ENCODE data around the gene VAMP7.

VAMP7 gene

GRCh38 chrX:155864655-155865054, 16.5 kb upstream of the VAMP7 start:
- H3F3A ChIP-seq (ENCODE audit: insufficient read depth), result no peaks in the 10 kb centered on the region
- H3K4me2 ChIP-seq (ENCODE audit: low read depth, low read length, poor library complexity, severe bottlenecking), result no peak overlapping the region
- H3K36me3 ChIP-seq (ENCODE audit: low read length), result no peaks in the 10 kb centered on the region
- H3K27ac ChIP-seq (ENCODE audit: low read depth, low read length), result no peak overlapping the region
- H3K9ac ChIP-seq (ENCODE audit: low read length), result no peak overlapping the region
- no peak overlapping the region for H2AFZ ChIP-seq (ENCODE audit: low read depth, low read length, severe bottlenecking)
- no peaks in the 10 kb centered on the region for H3K79me2 ChIP-seq (ENCODE audit: insufficient read depth, low read length)
- no peaks in the 10 kb centered on the region for H3K27me3 ChIP-seq (ENCODE audit: low read length)
- TF ChIP-seq EZH2phosphoT487 (conservative IDR thresholded peaks at IDR 0.05; ENCODE audit: low read length) (no peak), CTCF (IDR thresholded peaks at IDR 0.05; ENCODE audit: insufficient read depth, low read length, poor library complexity, severe bottlenecking) (no peak)
- no peaks in the 10 kb centered on the region for H3K9me3 ChIP-seq (ENCODE audit: insufficient read depth, low read length)
- H3K9me2 ChIP-seq (replicated peaks; ENCODE audit: insufficient read depth, low read length), result no peaks in the 10 kb centered on the region
- no peak overlapping the region for H3K4me3 ChIP-seq (ENCODE audit: insufficient read depth, low read length, poor library complexity, severe bottlenecking)
- H4K20me1 ChIP-seq (ENCODE audit: low read depth, low read length), result no peaks in the 10 kb centered on the region

- Histone ChIP-seq H3K9me3 (ENCODE audit: insufficient read depth, low read length) (no peaks in the 10 kb centered on the region), H3K27me3 (ENCODE audit: low read length) (no peaks in the 10 kb centered on the region), H3K27ac (ENCODE audit: low read depth, low read length) (no peak overlapping the region), H3K79me2 (ENCODE audit: insufficient read depth, low read length) (no peaks in the 10 kb centered on the region), H4K20me1 (ENCODE audit: low read depth, low read length) (no peaks in the 10 kb centered on the region), H3F3A (ENCODE audit: insufficient read depth) (no peaks in the 10 kb centered on the region), H3K4me2 (ENCODE audit: low read depth, low read length, poor library complexity, severe bottlenecking) (no peak overlapping the region), H2AFZ (ENCODE audit: low read depth, low read length, severe bottlenecking) (no peak overlapping the region), H3K9me2 (replicated peaks; ENCODE audit: insufficient read depth, low read length) (no peaks in the 10 kb centered on the region), H3K36me3 (ENCODE audit: low read length) (no peaks in the 10 kb centered on the region), H3K4me3 (ENCODE audit: insufficient read depth, low read length, poor library complexity, severe bottlenecking) (no peak overlapping the region), H3K9ac (ENCODE audit: low read length) (no peak overlapping the region)
- no peak for TF ChIP-seq CTCF (IDR thresholded peaks at IDR 0.05; ENCODE audit: insufficient read depth, low read length, poor library complexity, severe bottlenecking)
- no peak for TF ChIP-seq EZH2phosphoT487 (conservative IDR thresholded peaks at IDR 0.05; ENCODE audit: low read length)
Measured at GRCh38 chrX:155865193-155865592, 16.0 kb upstream of the VAMP7 start.

- H3K4me3 ChIP-seq (ENCODE audit: insufficient read depth, low read length, poor library complexity, severe bottlenecking), result no peak overlapping the region
- TF ChIP-seq CTCF (IDR thresholded peaks at IDR 0.05; ENCODE audit: insufficient read depth, low read length, poor library complexity, severe bottlenecking) (no peak), EZH2phosphoT487 (conservative IDR thresholded peaks at IDR 0.05; ENCODE audit: low read length) (no peak)
- no peaks in the 10 kb centered on the region for H3K27me3 ChIP-seq (ENCODE audit: low read length)
- H3K9me3 ChIP-seq (ENCODE audit: insufficient read depth, low read length), result no peaks in the 10 kb centered on the region
- no peak overlapping the region for H3K4me2 ChIP-seq (ENCODE audit: low read depth, low read length, poor library complexity, severe bottlenecking)
- H3K27ac ChIP-seq (ENCODE audit: low read depth, low read length), result no peak overlapping the region
- H4K20me1 ChIP-seq (ENCODE audit: low read depth, low read length), result no peaks in the 10 kb centered on the region
- no peaks in the 10 kb centered on the region for H3K79me2 ChIP-seq (ENCODE audit: insufficient read depth, low read length)
- no peaks in the 10 kb centered on the region for H3K36me3 ChIP-seq (ENCODE audit: low read length)
- no peaks in the 10 kb centered on the region for H3F3A ChIP-seq (ENCODE audit: insufficient read depth)
- no peaks in the 10 kb centered on the region for H3K9me2 ChIP-seq (replicated peaks; ENCODE audit: insufficient read depth, low read length)
- no peak overlapping the region for H2AFZ ChIP-seq (ENCODE audit: low read depth, low read length, severe bottlenecking)
- no peak overlapping the region for H3K9ac ChIP-seq (ENCODE audit: low read length)
Measured at GRCh38 chrX:155867821-155868220, 13.3 kb upstream of the VAMP7 start.

Measured in SU-DHL-6 (cell line).